ENCODE results near the gene RPH3AL. TPM values are rescaled to one million over a fixed set of nuclear protein-coding genes. Genes with fewer than 3 reads are reported as not detected.

RPH3AL gene
- total RNA-seq, 2 experiments from 2014 or later: 2.4 to 2.8 TPM

- Mint-ChIP-seq H3K9me3 (no peaks in the 10 kb centered on the region), H3K27me3 (no peaks in the 10 kb centered on the region), H3K27ac (no peak overlapping the region), H3K36me3 (ENCODE audit: low read depth) (no peaks in the 10 kb centered on the region), H3K4me3 (no peak overlapping the region), H3K4me1 (ENCODE audit: low read depth) (no peaks in the 10 kb centered on the region)
- ChIA-PET POLR2A (interaction anchor here (0.6 kb wide), 1 partner anchor 398 kb away, joined by 3 read pairs; the partner anchor contains the start of gene GEMIN4), CTCF (no interaction called here)
- ATAC-seq (ENCODE audit: poor library complexity): no peak
- intact Hi-C loops (cut with DNase I, micrococcal nuclease): no loop called here
- Histone ChIP-seq H3K4me3 (ENCODE audit: low read length) (no peak overlapping the region), H3K4me1 (ENCODE audit: insufficient read depth, low read length) (no peaks in the 10 kb centered on the region), H3K27me3 (ENCODE audit: control insufficient read depth in 1 of 2, insufficient read depth in 2 of 2, low read length in 2 of 2) (no peaks in the 10 kb centered on the region), H3K9me3 (ENCODE audit: control insufficient read depth in 1 of 2, insufficient read depth in 1 of 2, low read length in 2 of 2) (peaks cover 0 to 14% of the 10 kb centered on the region in 2 experiments), H3K36me3 (ENCODE audit: insufficient read depth, low read length) (no peaks in the 10 kb centered on the region), H3K27ac (ENCODE audit: low read depth in 1 of 2, low read length in 2 of 2) (no peak overlapping the region)
- TF ChIP-seq, protein P1, sequence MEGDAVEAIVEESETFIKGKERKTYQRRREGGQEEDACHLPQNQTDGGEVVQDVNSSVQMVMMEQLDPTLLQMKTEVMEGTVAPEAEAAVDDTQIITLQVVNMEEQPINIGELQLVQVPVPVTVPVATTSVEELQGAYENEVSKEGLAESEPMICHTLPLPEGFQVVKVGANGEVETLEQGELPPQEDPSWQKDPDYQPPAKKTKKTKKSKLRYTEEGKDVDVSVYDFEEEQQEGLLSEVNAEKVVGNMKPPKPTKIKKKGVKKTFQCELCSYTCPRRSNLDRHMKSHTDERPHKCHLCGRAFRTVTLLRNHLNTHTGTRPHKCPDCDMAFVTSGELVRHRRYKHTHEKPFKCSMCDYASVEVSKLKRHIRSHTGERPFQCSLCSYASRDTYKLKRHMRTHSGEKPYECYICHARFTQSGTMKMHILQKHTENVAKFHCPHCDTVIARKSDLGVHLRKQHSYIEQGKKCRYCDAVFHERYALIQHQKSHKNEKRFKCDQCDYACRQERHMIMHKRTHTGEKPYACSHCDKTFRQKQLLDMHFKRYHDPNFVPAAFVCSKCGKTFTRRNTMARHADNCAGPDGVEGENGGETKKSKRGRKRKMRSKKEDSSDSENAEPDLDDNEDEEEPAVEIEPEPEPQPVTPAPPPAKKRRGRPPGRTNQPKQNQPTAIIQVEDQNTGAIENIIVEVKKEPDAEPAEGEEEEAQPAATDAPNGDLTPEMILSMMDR (IDR thresholded peaks at IDR 0.05): no peak
- DNase-seq: no peak
Measured at GRCh38 chr17:353838-354234, 1.2 kb upstream of the RPH3AL start.

- H3K36me3 ChIP-seq (ENCODE audit: insufficient read depth, low read length): no peaks in the 10 kb centered on the region
- POLR2A ChIA-PET: interaction anchor here (0.6 kb wide), 1 partner anchor 399 kb away, joined by 3 read pairs; the partner anchor contains the start of gene GEMIN4
Measured at GRCh38 chr17:353213-353837, 718 bp upstream of the RPH3AL start.

DNA sequence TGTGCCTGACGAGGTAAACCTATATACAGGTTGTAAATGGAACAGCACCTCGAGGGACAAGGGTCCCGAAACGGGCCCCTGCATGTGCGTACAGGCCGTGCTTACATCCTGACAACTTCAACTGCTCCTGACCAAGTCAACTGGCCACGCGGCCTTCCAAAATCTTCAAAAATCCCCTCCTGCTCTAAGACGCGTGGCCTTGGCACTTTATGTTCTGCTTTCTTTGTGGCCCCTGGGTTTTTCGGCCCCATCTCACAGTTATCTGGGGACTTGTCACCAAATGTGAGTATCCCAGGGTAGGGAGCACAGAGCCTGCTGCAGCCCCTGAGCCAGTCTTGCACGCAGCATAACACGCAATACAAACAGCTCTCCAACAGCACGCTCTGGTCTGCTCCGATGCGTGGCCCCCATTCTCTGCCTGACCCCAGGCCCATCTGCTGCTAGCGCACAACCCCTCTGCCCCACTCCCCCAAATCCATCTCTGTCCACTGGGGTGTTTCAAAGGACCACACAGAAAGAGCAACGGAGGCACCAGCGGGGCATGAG is 659 bp downstream of the RPH3AL start:
- no peaks in the 10 kb centered on the region for H3K9me3 Mint-ChIP-seq
- no peaks in the 10 kb centered on the region for H3K27me3 Mint-ChIP-seq
- H3K4me3 Mint-ChIP-seq: no peak overlapping the region
- H3K4me1 Mint-ChIP-seq (ENCODE audit: low read depth): no peaks in the 10 kb centered on the region
- ChIA-PET POLR2A (no interaction called here), CTCF (no interaction called here)
- intact Hi-C loops (cut with DNase I, micrococcal nuclease): no loop called here
- H3K9me3 ChIP-seq (ENCODE audit: control insufficient read depth in 1 of 2, insufficient read depth in 1 of 2, low read length in 2 of 2): peaks cover 0 to 13% of the 10 kb centered on the region in 2 experiments
- no peak overlapping the region for H3K4me3 ChIP-seq (ENCODE audit: low read length)
- ATAC-seq (ENCODE audit: poor library complexity): no peak
- H3K27ac ChIP-seq (ENCODE audit: low read depth in 1 of 2, low read length in 2 of 2): no peak overlapping the region
- H3K4me1 ChIP-seq (ENCODE audit: insufficient read depth, low read length): no peaks in the 10 kb centered on the region
- TF ChIP-seq, protein P1 (IDR thresholded peaks at IDR 0.05): no peak
- no peak for DNase-seq
- H3K27me3 ChIP-seq (ENCODE audit: control insufficient read depth in 1 of 2, insufficient read depth in 2 of 2, low read length in 2 of 2): no peaks in the 10 kb centered on the region
- no peak overlapping the region for H3K27ac Mint-ChIP-seq
- H3K36me3 ChIP-seq (ENCODE audit: insufficient read depth, low read length): no peaks in the 10 kb centered on the region
- H3K36me3 Mint-ChIP-seq (ENCODE audit: low read depth): no peaks in the 10 kb centered on the region

More at GRCh38 chr17:353213-353837, 718 bp upstream of the RPH3AL start:
- no peaks in the 10 kb centered on the region for H3K4me1 ChIP-seq (ENCODE audit: insufficient read depth, low read length)
- no peaks in the 10 kb centered on the region for H3K27me3 ChIP-seq (ENCODE audit: control insufficient read depth in 1 of 2, insufficient read depth in 2 of 2, low read length in 2 of 2)
- no peak for ATAC-seq (ENCODE audit: poor library complexity)
- Mint-ChIP-seq H3K4me3 (no peak overlapping the region), H3K27ac (no peak overlapping the region), H3K9me3 (no peaks in the 10 kb centered on the region), H3K27me3 (no peaks in the 10 kb centered on the region), H3K36me3 (ENCODE audit: low read depth) (no peaks in the 10 kb centered on the region), H3K4me1 (ENCODE audit: low read depth) (no peaks in the 10 kb centered on the region)
- TF ChIP-seq, protein P1 (IDR thresholded peaks at IDR 0.05): no peak
- no peak for DNase-seq
- CTCF ChIA-PET: no interaction called here
- intact Hi-C loops (cut with DNase I, micrococcal nuclease): no loop called here
- H3K4me3 ChIP-seq (ENCODE audit: low read length): no peak overlapping the region
- peaks cover 0 to 14% of the 10 kb centered on the region in 2 experiments for H3K9me3 ChIP-seq (ENCODE audit: control insufficient read depth in 1 of 2, insufficient read depth in 1 of 2, low read length in 2 of 2)
- H3K27ac ChIP-seq (ENCODE audit: low read depth in 1 of 2, low read length in 2 of 2): no peak overlapping the region
